H1 (cell line): ENCODE data around the gene TSPEAR. TPM values are rescaled to one million over a fixed set of nuclear protein-coding genes. Genes with fewer than 3 reads are reported as not detected.

Experiments used
- BCL11A ChIP-seq, 2 experiments: IDR thresholded peaks; one replicate each; pipeline ENCODE4 v1.6.1; 2011; ENCODE audit warnings: low read depth in 2 of 2, low read length in 2 of 2, mild to moderate bottlenecking in 2 of 2
- CTCF ChIP-seq, 3 experiments: IDR thresholded peaks; 1 replicate in 2 of 3; 2 replicates in 1 of 3; pipeline versions ENCODE4 v1.5.1 to v1.6.1; 2011; ENCODE audit warnings: low read length in 3 of 3, mild to moderate bottlenecking in 3 of 3, inconsistent platforms in 2 of 3, low read depth in 1 of 3, moderate library complexity in 1 of 3; ENCODE audit not compliant: insufficient read depth in 1 of 3; ENCODE audit errors: control extremely low read depth in 1 of 3
- POLR2A ChIP-seq, 2 experiments: IDR thresholded peaks; 1 replicate in 1 of 2; 2 replicates in 1 of 2; pipeline ENCODE4 v1.6.1; 2011; ENCODE audit warnings: low read depth in 2 of 2, low read length in 2 of 2, mild to moderate bottlenecking in 2 of 2; ENCODE audit errors: control extremely low read depth in 1 of 2
- POLR2AphosphoS5 ChIP-seq: IDR thresholded peaks from 2 replicates; pipeline ENCODE4 v1.6.1; 2011; ENCODE audit warnings: low read depth, low read length
- RAD21 ChIP-seq, 2 experiments: IDR thresholded peaks in 1 of 2; conservative IDR thresholded peaks in 1 of 2; 2 replicates each; pipeline ENCODE4 v1.6.1; 2011; ENCODE audit warnings: low read depth in 2 of 2, low read length in 2 of 2, improper control_type of control experiment in 1 of 2, inconsistent platforms in 1 of 2, mild to moderate bottlenecking in 1 of 2, moderate library complexity in 1 of 2
- USF2 ChIP-seq: IDR thresholded peaks from 2 replicates; pipeline ENCODE4 v1.6.1; 2011; ENCODE audit warnings: low read length, improper control_type of control experiment
- polyA plus RNA-seq, 7 experiments: library from polyadenylated mRNA; depleted of rRNA in 3 of 7; stranded (reverse) in 5 of 7; unstranded in 2 of 7; fragments of >200 nt in 5 of 7; fragments of 200-250 nt in 2 of 7; gene quantifications; 1 replicate in 5 of 7; 2 replicates in 1 of 7; 4 replicates in 1 of 7; pipeline versions ENCODE4 v1.2.1 to v1.2.3, GENCODE V29; 2011 to 2013; ENCODE audit warnings: missing spikeins in 2 of 7, mixed read lengths in 2 of 7
- total RNA-seq: library from RNA; stranded (reverse); fragmentation: NEBNext Ultra II Directional; extraction: Animal tissue kit (Norgen Biotek cat#: 25700); gene quantifications from 2 replicates; pipeline ENCODE4 v1.2.1, GENCODE V29; 2021

TSPEAR gene
- total and polyA plus RNA-seq, 2 of the 8 experiments (the other 6 are each of a cell fraction or from before 2014, with no cell fraction given) = 0.58 to 0.89 TPM

- peak in 1 of 3 experiments; percentile 22; a peak in 1 of 4 replicates for TF ChIP-seq CTCF (IDR thresholded peaks at IDR 0.05; ENCODE audit: control extremely low read depth in 1 of 3, insufficient read depth in 1 of 3, low read depth in 1 of 3, low read length in 3 of 3)
- TF ChIP-seq RAD21 (IDR thresholded peaks at IDR 0.05 in 1 of 2, conservative IDR thresholded peaks at IDR 0.05 in 1 of 2; ENCODE audit: low read depth in 2 of 2, low read length in 2 of 2) = peak; percentile 25 to 35; a peak in 3 of 4 replicates
- no peak for TF ChIP-seq POLR2AphosphoS5
- TF ChIP-seq USF2 = no peak
- no peak for TF ChIP-seq BCL11A (IDR thresholded peaks at IDR 0.05; ENCODE audit: low read depth in 2 of 2, low read length in 2 of 2)
- TF ChIP-seq POLR2A (IDR thresholded peaks at IDR 0.05; ENCODE audit: control extremely low read depth in 1 of 2, low read depth in 2 of 2, low read length in 2 of 2) = no peak
Measured at GRCh38 chr21:44617071-44617501, 94.3 kb downstream of the TSPEAR start (continued).
